ENCODE data around the gene NT5DC3. TPM values are rescaled to one million over a fixed set of nuclear protein-coding genes. Genes with fewer than 3 reads are reported as not detected.

The NT5DC3 gene
- total and polyA plus RNA-seq, 2 of the 13 experiments (the other 11 are each of a cell fraction or from before 2014, with no cell fraction given): 3.2 to 6.6 TPM

GRCh38 chr12:103823871-103824270, 17.2 kb downstream of the NT5DC3 start:
- TF ChIP-seq ZNF570 (CRISPR knock-in tag; IDR thresholded peaks at IDR 0.05; ENCODE audit: borderline replicate concordance) (no peak), KLF11 (CRISPR knock-in tag; IDR thresholded peaks at IDR 0.05) (no peak), ETS1 (CRISPR knock-in tag; IDR thresholded peaks at IDR 0.05) (no peak), ZFP41 (CRISPR knock-in tag; IDR thresholded peaks at IDR 0.05; ENCODE audit: borderline replicate concordance) (no peak), HOXA5 (CRISPR knock-in tag; IDR thresholded peaks at IDR 0.05) (no peak)
- no peak overlapping the region for H3K4me2 ChIP-seq (ENCODE audit: low read depth, low read length)
- ATAC-seq (no peak), FAIRE-seq (no peak), DNase-seq (ENCODE audit: low spot score) (no peak)
- H2AFZ ChIP-seq (ENCODE audit: low read length): no peak overlapping the region
- no peaks in the 10 kb centered on the region for H3K27me3 ChIP-seq (ENCODE audit: control insufficient read depth in 1 of 2, insufficient read depth in 2 of 2, low read length in 2 of 2)
- in situ Hi-C loops (cut with HindIII; ENCODE audit: extremely low pct_ligation_motif_present, low pct_unique_long_range_greater_than_20kb) (no loop called here), intact Hi-C loops (cut with micrococcal nuclease; ENCODE audit: unreplicated experiment) (no loop called here)
- POLR2A ChIA-PET: no interaction called here
- CTCF ChIA-PET (ENCODE audit: low intra/inter-chr PET ratio, low total read pairs): no interaction called here
- no peak overlapping the region for H3K4me3 ChIP-seq (replicated peaks in 1 of 3; ENCODE audit: insufficient read depth in 1 of 3, low read depth in 2 of 3, low read length in 3 of 3)
- no peak overlapping the region for H3K27ac ChIP-seq (ENCODE audit: extremely low read length, insufficient read depth, low read length)
- peaks cover 8% of the 10 kb centered on the region for H3K9me3 ChIP-seq (ENCODE audit: low read length)
- peaks cover 2 to 7% of the 10 kb centered on the region in 2 experiments; a peak in 1 of 5 replicates for H3K36me3 ChIP-seq (replicated peaks in 1 of 2; ENCODE audit: control insufficient read depth in 1 of 2, insufficient read depth in 2 of 2, low read length in 2 of 2)
- H3K79me2 ChIP-seq (ENCODE audit: insufficient read depth, low read length): peaks cover 28% of the 10 kb centered on the region
- no peak overlapping the region for H3K9ac ChIP-seq (ENCODE audit: insufficient read depth, low read depth, low read length)
- H3K4me1 ChIP-seq (ENCODE audit: insufficient read depth, low read length): peaks cover 14% of the 10 kb centered on the region
- no TSS peak for BruUV-seq (replicated peaks)
- no peaks in the 10 kb centered on the region for H4K20me1 ChIP-seq (ENCODE audit: insufficient read depth, low read length)

- peaks cover 20% of the 10 kb centered on the region for H3K79me2 ChIP-seq (ENCODE audit: insufficient read depth, low read length)
- TF ChIP-seq, protein P1, sequence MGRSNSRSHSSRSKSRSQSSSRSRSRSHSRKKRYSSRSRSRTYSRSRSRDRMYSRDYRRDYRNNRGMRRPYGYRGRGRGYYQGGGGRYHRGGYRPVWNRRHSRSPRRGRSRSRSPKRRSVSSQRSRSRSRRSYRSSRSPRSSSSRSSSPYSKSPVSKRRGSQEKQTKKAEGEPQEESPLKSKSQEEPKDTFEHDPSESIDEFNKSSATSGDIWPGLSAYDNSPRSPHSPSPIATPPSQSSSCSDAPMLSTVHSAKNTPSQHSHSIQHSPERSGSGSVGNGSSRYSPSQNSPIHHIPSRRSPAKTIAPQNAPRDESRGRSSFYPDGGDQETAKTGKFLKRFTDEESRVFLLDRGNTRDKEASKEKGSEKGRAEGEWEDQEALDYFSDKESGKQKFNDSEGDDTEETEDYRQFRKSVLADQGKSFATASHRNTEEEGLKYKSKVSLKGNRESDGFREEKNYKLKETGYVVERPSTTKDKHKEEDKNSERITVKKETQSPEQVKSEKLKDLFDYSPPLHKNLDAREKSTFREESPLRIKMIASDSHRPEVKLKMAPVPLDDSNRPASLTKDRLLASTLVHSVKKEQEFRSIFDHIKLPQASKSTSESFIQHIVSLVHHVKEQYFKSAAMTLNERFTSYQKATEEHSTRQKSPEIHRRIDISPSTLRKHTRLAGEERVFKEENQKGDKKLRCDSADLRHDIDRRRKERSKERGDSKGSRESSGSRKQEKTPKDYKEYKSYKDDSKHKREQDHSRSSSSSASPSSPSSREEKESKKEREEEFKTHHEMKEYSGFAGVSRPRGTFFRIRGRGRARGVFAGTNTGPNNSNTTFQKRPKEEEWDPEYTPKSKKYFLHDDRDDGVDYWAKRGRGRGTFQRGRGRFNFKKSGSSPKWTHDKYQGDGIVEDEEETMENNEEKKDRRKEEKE (IDR thresholded peaks at IDR 0.05): no peak
- TF ChIP-seq BORCS8-MEF2B (CRISPR knock-in tag; IDR thresholded peaks at IDR 0.05): no peak
- no peak for TF ChIP-seq TBL1XR1 (IDR thresholded peaks at IDR 0.05; ENCODE audit: borderline replicate concordance, low read length, partially characterized antibody)
- no peak for TF ChIP-seq HNF4A (CRISPR knock-in tag; IDR thresholded peaks at IDR 0.05)
- no peak for TF ChIP-seq ZNF383 (CRISPR knock-in tag; IDR thresholded peaks at IDR 0.05; ENCODE audit: borderline replicate concordance)
- ChIA-PET POLR2A (no interaction called here), CTCF (ENCODE audit: low intra/inter-chr PET ratio, low total read pairs) (no interaction called here)
- H4K20me1 ChIP-seq (ENCODE audit: insufficient read depth, low read length): no peaks in the 10 kb centered on the region
- WGBS (ENCODE audit: low lambda C conversion rate): 53% methylated on average over 1 of the region's 1 CpG
- no peaks in the 10 kb centered on the region for H3K27me3 ChIP-seq (ENCODE audit: control insufficient read depth in 1 of 2, insufficient read depth in 2 of 2, low read length in 2 of 2)
- H3K4me3 ChIP-seq (replicated peaks in 1 of 3; ENCODE audit: insufficient read depth in 1 of 3, low read depth in 2 of 3, low read length in 3 of 3): no peak overlapping the region
- peaks cover 8% of the 10 kb centered on the region for H3K9me3 ChIP-seq (ENCODE audit: low read length)
- H3K36me3 ChIP-seq (replicated peaks in 1 of 2; ENCODE audit: control insufficient read depth in 1 of 2, insufficient read depth in 2 of 2, low read length in 2 of 2): peaks cover 2 to 7% of the 10 kb centered on the region in 2 experiments; a peak in 1 of 5 replicates
- no TSS peak for BruUV-seq (replicated peaks)
- FAIRE-seq (no peak), DNase-seq (ENCODE audit: low spot score) (no peak), ATAC-seq (no peak)
- no peak overlapping the region for H3K9ac ChIP-seq (ENCODE audit: insufficient read depth, low read depth, low read length)
- H3K4me1 ChIP-seq (ENCODE audit: insufficient read depth, low read length): no peaks in the 10 kb centered on the region
- no peak overlapping the region for H3K27ac ChIP-seq (ENCODE audit: extremely low read length, insufficient read depth, low read length)
- H3K4me2 ChIP-seq (ENCODE audit: low read depth, low read length): no peak overlapping the region
- H2AFZ ChIP-seq (ENCODE audit: low read length): no peak overlapping the region
- intact Hi-C loops (cut with micrococcal nuclease; ENCODE audit: unreplicated experiment) (no loop called here), in situ Hi-C loops (cut with HindIII; ENCODE audit: extremely low pct_ligation_motif_present, low pct_unique_long_range_greater_than_20kb) (no loop called here)
Measured at GRCh38 chr12:103821773-103822172, 19.3 kb downstream of the NT5DC3 start.

All from HepG2 (cell line).